ENCODE measurements around the gene ZIC2.

- TF ChIP-seq POLR2AphosphoS5 (IDR thresholded peaks at IDR 0.05; ENCODE audit: low read depth, low read length) (no peak), SIN3A (IDR thresholded peaks at IDR 0.05; ENCODE audit: borderline replicate concordance, insufficient read depth, low read length) (no peak), TAF1 (IDR thresholded peaks at IDR 0.05; ENCODE audit: borderline replicate concordance, insufficient read depth, low read length) (no peak)
Observed at GRCh38 chr13:99977912-99978798, 3.4 kb upstream of the ZIC2 start.

Data from PFSK-1 (cell line).